ES-I3 (cell line): ENCODE data around the gene DLGAP1.
"Not testable (repeated sequence)": the region's sequence is repeated elsewhere in the genome, so short reads cannot be mapped to it uniquely, and the experiment has no call there.

Experiments used
- H3K36me3 ChIP-seq: 2 replicates; pipeline ENCODE4 v1.6.1; 2013; ENCODE audit warnings: mild to moderate bottlenecking, low read length, control low read depth, moderate library complexity; ENCODE audit not compliant: insufficient read depth
- H3K4me1 ChIP-seq: 2 replicates; pipeline ENCODE4 v1.6.1; 2013; ENCODE audit warnings: mild to moderate bottlenecking, control low read depth, low read length; ENCODE audit not compliant: insufficient read depth
- H3K9ac ChIP-seq: 2 replicates; pipeline ENCODE4 v1.6.1; 2013; ENCODE audit warnings: low read depth, mild to moderate bottlenecking, low read length, moderate library complexity
- H3K9me3 ChIP-seq: 2 replicates; pipeline ENCODE4 v1.6.1; 2013; ENCODE audit warnings: mild to moderate bottlenecking, low read length, moderate library complexity; ENCODE audit not compliant: control insufficient read depth, insufficient read depth

The DLGAP1 gene

GRCh38 chr18:4060427-4061281, 394.5 kb downstream of the DLGAP1 start:
- Histone ChIP-seq H3K4me1 (no peaks in the 10 kb centered on the region), H3K9me3 (peaks cover 38% of the 10 kb centered on the region), H3K9ac (no peak overlapping the region), H3K36me3 (no peaks in the 10 kb centered on the region; the same call in 1 of the 2 replicates)

- no peaks in the 10 kb centered on the region; the same call in 1 of the 2 replicates for H3K36me3 ChIP-seq
- no peaks in the 10 kb centered on the region for H3K4me1 ChIP-seq
- H3K9me3 ChIP-seq, result peaks cover 39% of the 10 kb centered on the region
- H3K9ac ChIP-seq, result no peak overlapping the region
These were observed 396.9 kb downstream of the DLGAP1 start for GRCh38 chr18:4058179-4058578.

- Histone ChIP-seq H3K4me1 (peaks cover 5% of the 10 kb centered on the region; the same call in 1 of the 2 replicates), H3K9ac (no peak overlapping the region), H3K36me3 (no peaks in the 10 kb centered on the region), H3K9me3 (no peaks in the 10 kb centered on the region)
These were observed 414.6 kb downstream of the DLGAP1 start for GRCh38 chr18:4040391-4041092.

GRCh38 chr18:4035521-4035920, 419.6 kb downstream of the DLGAP1 start:
- H3K36me3 ChIP-seq, result no peaks in the 10 kb centered on the region
- peaks cover 8% of the 10 kb centered on the region; the same call in 1 of the 2 replicates for H3K4me1 ChIP-seq
- no peaks in the 10 kb centered on the region for H3K9me3 ChIP-seq
- no peak overlapping the region for H3K9ac ChIP-seq

- not testable (repeated sequence) for H3K9ac ChIP-seq, H3K4me1 ChIP-seq, H3K9me3 ChIP-seq
These were observed 420.3 kb downstream of the DLGAP1 start for GRCh38 chr18:4034815-4035214.

GRCh38 chr18:4026542-4026941, 428.6 kb downstream of the DLGAP1 start:
- H3K4me1 ChIP-seq, result 0 out of 2 replicates have a peak, but pooled peaks cover 3% of the 10 kb centered on the region
- H3K9ac ChIP-seq, result no peak overlapping the region
- H3K9me3 ChIP-seq, result no peaks in the 10 kb centered on the region
- no peaks in the 10 kb centered on the region for H3K36me3 ChIP-seq

More at GRCh38 chr18:4034815-4035214, 420.3 kb downstream of the DLGAP1 start:
- not testable (repeated sequence) for H3K36me3 ChIP-seq

GRCh38 chr18:4024702-4025101, 430.4 kb downstream of the DLGAP1 start:
- no peak overlapping the region for H3K9ac ChIP-seq
- no peaks in the 10 kb centered on the region for H3K36me3 ChIP-seq
- 0 out of 2 replicates have a peak, but pooled peaks cover 3% of the 10 kb centered on the region for H3K4me1 ChIP-seq
- H3K9me3 ChIP-seq, result no peaks in the 10 kb centered on the region

- H3K9ac ChIP-seq, H3K36me3 ChIP-seq, H3K9me3 ChIP-seq, H3K4me1 ChIP-seq: not testable (repeated sequence)
These were observed 432.4 kb downstream of the DLGAP1 start for GRCh38 chr18:4022749-4023148.

GRCh38 chr18:4020026-4020425, 435.1 kb downstream of the DLGAP1 start:
- Histone ChIP-seq H3K4me1 (peaks cover 15% of the 10 kb centered on the region), H3K9ac (no peak overlapping the region), H3K9me3 (no peaks in the 10 kb centered on the region), H3K36me3 (no peaks in the 10 kb centered on the region)

GRCh38 chr18:4017480-4017879, 437.6 kb downstream of the DLGAP1 start:
- Histone ChIP-seq H3K9ac (no peak overlapping the region), H3K9me3 (no peaks in the 10 kb centered on the region), H3K36me3 (no peaks in the 10 kb centered on the region), H3K4me1 (peaks cover 15% of the 10 kb centered on the region)

GRCh38 chr18:4016391-4017049, 438.6 kb downstream of the DLGAP1 start:
- Histone ChIP-seq H3K9ac (no peak overlapping the region), H3K9me3 (no peaks in the 10 kb centered on the region), H3K36me3 (no peaks in the 10 kb centered on the region), H3K4me1 (peaks cover 15% of the 10 kb centered on the region)

GRCh38 chr18:4007846-4008245, 447.3 kb downstream of the DLGAP1 start:
- H3K9ac ChIP-seq, result no peak overlapping the region
- no peaks in the 10 kb centered on the region for H3K9me3 ChIP-seq
- H3K36me3 ChIP-seq, result no peaks in the 10 kb centered on the region
- peaks cover 12% of the 10 kb centered on the region; the same call in 1 of the 2 replicates for H3K4me1 ChIP-seq

- Histone ChIP-seq H3K36me3 (no peaks in the 10 kb centered on the region), H3K9me3 (no peaks in the 10 kb centered on the region), H3K4me1 (peaks cover 12% of the 10 kb centered on the region; the same call in 1 of the 2 replicates), H3K9ac (no peak overlapping the region)
These were observed 450.8 kb downstream of the DLGAP1 start for GRCh38 chr18:4004183-4004829.

- no peaks in the 10 kb centered on the region for H3K9me3 ChIP-seq
- no peak overlapping the region for H3K9ac ChIP-seq
- H3K36me3 ChIP-seq, result no peaks in the 10 kb centered on the region
- H3K4me1 ChIP-seq, result no peaks in the 10 kb centered on the region
These were observed 456.3 kb downstream of the DLGAP1 start for GRCh38 chr18:3998698-3999333.
